Measurements from ENCODE around the gene CELF2.

The CELF2 gene

DNA sequence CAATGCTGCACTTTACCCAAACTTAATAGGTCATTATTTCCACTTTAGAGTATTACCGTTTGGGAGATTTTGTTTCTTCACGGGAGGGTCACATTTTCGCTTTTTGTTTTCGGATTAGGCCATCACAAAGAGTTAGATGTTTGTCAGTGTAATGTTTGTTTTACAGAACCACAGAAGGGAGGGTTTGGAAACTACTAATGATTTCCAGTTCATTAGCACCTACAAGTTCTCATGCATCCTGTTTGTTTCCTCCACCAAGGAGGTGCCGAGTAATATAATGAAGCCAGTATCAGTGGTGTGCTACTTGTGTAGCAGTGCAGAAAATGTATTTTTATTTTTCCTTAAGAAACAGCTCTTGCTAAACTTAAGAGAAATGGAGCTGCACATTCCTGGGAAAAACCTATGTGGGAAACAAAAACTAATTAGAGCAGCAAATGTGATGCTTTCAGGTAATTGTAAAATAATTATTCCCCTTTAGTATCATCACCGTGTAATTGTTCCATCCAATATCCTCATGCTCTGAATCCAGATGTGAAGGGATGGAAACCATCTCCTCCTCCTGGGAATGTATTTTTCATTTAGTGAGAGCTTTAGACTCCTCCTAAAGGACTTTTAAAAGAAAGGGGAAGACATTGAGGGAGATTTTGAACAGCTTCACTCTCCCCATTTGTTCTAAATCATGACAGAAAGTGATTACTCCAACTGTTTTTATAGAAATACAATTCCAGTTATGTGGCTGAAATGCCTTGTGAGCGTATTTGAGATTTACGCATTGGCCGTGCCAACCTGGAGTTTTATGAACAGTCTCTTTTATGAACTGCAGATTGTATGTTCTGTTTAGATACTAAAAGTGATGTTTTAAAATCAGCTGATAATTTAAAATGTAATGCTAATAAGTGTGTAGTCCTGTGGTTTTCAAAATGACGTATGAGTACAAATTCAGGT is 5.6 kb downstream of the CELF2 start:
- no peak for DNase-seq (ENCODE audit: low read depth in 2 of 2)

DNA sequence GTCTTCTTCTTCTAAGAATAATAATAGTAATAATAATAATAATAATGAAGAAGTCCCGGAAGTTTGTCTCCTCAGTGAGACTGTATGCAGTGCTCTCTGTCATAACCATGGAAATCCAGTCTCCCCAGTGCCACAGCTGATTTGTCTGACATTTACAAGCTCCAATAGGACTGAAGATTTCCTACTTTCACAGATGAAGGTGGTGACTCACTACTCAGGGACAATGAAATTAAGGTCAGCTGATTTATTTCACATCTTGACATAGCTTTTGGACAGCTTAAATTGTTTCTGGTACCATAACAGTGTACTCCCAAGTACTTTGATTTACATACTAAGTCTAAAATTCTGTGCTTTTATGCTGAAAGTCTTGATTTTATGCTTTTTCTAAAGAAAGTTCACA is 6.9 kb downstream of the CELF2 start:
- DNase-seq (ENCODE audit: low read depth in 2 of 2) = no peak

DNA sequence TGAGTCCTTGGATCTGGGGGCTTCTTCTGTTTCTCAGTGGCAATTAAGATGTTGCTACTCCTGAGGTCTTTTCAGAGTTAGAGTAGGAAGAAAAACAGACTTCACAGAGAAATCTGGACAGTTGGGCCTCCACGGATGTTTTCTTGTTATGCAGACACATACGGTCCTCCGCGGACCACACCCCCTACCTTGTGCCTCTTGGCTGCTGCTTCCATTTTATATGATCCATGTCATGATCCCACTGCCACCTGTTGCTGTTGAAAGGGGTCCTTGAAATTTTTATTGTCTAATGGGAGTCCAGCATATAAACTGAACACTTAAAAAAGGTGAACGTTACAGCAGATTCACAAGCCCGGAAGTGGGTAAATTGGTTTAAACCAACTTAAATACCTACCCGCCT is 8.3 kb downstream of the CELF2 start:
- DNase-seq (ENCODE audit: low read depth in 2 of 2) = no peak

DNA sequence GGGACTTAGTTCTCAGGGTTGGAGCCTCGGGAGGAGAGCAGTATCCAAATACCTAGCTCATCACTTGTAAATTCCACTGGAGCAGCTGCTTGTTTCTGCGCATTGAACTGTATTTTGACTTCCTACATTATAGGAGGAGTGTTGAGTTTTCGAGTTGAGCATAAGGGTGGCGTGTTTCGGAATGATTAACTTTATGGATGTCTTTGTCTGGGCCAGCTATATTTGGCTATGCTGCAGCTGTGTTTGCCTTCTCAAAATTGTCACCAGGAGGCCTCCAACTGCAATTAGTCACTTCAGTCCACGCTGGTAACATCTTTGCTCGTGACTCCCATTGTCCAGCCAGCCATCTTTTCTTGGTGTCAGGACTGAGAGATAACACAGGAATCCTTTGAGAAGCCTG is 9.1 kb downstream of the CELF2 start:
- DNase-seq (ENCODE audit: low read depth in 2 of 2) = no peak

DNA sequence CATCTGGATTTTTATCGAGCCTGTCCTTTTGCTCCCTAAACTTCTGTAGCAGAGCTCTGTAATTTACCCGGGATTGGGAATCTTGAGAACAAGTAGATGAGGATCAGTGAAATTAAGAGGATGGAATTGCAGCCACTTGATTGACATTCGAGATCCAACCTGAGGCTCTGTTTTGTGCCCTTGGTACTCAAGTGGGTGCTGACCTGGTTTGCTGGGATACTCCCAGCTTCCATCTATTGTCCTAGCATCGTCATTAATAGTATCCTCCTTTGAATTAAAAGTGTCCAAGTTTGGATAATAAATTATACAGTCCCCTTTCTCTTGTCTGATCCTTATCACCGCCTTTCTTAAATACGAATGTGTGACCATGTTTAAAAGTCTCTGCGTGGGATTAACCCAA is 17.1 kb downstream of the CELF2 start:
- no peak for DNase-seq (ENCODE audit: low read depth in 2 of 2)

DNA sequence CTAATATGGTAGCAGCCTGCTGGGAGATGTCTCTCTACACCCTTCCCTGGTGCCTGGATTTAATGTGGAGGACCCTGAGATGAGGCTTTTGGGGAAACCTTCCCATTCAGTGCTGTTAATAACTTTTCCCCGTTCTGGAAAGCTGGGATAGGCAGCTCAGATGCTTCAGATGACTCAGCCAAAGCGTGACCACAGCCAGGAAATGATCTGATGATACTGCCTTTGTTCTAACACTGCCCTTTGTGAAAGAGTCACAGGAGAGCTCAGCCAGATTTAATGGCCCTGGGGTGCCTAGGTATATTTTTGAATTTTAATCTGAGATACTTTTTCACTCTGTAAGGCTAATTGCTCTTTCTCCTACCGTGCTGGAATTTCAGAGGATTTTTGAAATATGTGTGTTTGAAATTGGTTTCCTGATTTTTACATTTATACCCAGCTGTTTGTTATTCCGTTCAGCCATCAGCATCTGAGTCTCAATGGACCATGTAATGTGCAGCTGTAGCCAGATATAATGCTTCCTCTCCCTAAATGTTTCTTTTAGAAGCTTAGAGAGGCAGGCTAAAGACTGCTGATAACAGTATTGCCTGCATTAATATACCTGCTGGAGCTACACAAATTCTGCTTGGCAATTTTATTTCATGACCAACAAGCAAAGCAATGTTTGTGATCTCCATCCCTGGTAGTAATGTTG is 17.8 kb downstream of the CELF2 start:
- DNase-seq (ENCODE audit: low read depth in 2 of 2) = peak; percentile 23 to 34

DNA sequence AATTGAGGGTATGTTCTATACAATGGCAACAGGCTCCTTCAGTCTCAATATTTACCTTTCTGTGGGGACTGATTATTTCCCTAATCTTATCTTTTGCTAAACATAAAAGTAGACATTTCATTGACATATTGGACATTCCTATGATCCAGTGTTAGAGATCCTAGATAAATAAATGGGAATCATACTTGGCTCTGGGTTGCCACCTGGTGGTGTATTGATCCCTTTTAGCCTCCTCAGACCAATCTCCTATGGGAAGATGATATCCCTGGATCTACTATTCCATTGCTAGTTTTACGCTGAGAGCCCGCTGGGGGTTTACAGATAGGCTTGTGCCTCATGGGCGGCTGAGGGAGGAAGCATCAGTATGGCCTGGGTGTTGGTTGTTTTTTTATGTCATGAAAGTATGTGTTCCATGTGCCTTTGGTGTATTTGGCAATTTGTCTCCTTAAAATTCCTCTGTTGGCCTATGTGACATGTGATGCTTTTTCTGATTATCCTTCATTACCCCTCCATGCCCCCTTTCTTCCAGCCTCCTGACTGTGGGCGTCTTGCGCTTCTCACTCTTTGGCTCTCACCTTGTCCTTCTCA is 18.8 kb downstream of the CELF2 start:
- DNase-seq (ENCODE audit: low read depth in 2 of 2) = peak; percentile 24 to 39

DNA sequence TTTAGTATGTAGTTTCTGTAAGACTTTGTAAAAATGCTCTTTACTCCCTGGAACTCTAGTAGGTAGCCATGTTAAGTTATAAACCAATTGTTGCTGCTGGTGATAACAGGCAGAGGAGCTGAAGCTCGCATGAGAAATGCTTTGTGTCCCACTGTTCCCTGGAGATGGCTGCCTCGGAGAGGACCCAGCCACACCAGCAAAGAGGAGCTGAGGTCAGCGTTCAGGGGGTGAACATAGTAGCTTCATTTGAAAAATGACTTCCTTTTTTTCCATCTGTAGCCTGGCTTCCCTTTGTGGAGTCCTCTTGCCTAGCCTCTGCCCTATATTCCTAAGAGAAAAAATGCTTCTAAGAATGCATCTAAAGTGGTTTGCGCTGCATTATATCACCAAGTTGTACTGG is 20.3 kb downstream of the CELF2 start:
- DNase-seq (ENCODE audit: low read depth in 2 of 2) = no peak

DNA sequence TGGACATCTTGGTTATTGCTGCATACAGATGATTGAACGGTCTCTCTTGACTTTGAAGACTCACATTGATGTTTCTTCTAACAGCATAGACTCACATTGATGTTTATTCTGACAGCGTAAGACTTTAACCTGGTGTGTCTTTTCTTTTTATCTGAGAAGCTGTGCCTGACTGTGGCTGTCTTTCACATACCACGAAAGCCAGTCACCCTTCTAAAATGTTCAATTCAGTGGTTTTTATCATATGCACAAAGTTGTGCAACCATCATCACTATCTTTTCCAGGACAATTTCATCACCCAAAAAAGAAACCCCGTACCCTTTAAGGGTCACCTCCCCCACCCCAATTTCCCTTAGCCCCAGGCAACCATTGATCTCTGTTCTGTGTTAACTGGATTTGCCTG is 24.7 kb downstream of the CELF2 start:
- no peak for DNase-seq (ENCODE audit: low read depth in 2 of 2)

DNA sequence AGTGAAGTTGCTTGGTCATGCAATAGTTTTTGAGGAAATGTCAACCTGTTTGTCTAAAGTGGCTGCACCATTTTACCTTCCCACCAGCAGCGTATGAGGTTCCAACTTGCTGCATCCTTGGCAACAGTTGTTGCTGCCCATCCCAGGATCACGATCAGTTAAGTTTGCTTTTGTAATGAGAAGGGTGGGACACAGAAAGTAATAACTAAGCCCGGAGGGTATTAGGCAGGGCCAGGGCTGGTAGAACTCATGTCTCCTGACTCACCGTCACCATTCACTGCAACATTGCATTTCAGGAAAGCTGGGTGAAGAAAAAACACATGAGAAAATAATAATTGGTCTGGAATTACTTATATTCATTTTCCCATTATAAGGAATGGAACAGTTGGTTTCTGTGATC is 25.4 kb downstream of the CELF2 start:
- no peak for DNase-seq (ENCODE audit: low read depth in 2 of 2)

DNA sequence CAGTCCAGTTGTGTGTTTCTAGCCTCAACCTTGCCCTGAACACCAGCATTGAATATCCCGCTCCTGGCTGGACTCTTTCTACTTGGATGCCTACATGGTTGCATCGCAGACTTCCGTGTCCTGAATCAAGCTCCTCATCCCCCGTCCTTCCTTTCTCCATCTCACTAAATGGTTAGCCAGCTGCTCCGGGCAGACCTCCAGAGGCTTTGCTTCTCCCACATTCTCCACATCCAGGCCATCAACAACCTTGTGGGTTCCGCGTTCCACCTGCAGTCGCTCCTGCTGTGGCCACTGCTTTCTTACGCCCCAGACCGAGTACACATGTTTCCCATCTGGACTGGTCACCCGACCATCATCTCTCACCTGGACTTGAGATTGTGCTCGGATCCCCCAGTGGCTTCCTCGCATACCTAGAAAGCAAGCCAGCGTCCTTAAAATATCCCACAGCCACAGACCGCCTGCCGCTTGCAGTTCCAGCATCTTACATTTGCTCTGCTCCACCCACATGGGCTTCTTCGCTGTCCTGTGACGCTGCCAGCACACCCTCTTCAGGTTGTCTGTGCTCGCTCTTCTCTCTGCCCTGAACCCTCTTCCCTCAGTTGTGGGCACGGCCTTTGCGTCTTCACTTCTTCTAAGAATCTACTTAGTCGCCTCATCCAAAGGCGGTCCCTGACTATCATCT is 25.9 kb downstream of the CELF2 start:
- DNase-seq (ENCODE audit: low read depth in 2 of 2) = no peak

DNA sequence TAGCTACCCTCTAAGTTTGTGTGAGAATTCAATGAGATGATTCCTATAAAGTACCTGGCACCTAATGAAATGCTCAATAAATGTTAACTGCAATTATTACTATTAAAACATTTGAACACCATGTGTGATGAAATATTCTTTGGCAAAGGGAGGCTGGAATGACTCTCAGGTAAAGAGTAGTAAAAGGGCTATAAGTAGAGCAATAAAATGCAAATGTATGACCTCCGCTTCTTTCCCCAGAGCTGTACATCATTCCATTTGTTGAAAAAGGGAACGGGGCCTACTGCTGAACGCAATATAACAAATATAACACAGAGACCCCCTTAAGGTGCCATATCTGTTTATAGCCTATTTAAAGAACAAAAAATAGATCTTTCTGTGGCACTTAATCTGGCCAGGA is 27.8 kb downstream of the CELF2 start:
- DNase-seq (ENCODE audit: low read depth in 2 of 2) = no peak

DNA sequence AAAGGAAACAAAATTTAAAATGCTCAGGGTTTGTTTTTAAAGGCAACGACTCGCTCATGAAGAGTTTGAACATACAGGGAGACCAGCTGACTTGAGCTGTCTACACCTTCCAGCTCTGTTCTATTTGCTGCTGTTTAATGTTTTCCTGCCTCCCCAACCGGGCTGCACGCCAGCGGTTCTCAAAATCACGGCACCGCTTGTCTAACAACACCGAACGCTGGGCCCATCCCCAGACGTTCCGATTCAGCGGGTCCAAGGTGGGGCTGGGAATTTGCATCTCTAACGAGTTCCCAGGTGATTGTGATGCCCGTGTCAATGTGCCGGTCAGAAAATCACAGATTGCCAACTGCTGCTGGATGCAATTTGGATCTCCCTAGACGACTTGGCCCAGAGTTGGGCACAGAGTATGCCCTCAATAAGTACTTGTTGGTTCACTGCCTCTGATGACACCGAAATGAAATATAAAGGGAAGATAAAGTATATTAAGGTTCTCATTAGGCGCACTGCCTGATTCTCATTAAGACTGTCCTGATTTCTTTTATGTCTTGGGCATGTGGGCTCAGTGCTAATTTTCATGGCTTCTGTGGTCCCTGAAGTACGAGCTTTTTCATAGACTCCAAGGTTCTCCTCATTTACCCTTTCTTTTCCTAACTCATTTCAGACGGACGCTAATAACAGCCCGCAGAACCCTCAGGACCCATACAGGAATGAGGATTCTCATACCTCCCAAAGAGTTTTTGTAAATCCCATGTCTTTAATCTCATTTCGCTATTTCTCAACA is 28.5 kb downstream of the CELF2 start:
- no peak for DNase-seq (ENCODE audit: low read depth in 2 of 2)

DNA sequence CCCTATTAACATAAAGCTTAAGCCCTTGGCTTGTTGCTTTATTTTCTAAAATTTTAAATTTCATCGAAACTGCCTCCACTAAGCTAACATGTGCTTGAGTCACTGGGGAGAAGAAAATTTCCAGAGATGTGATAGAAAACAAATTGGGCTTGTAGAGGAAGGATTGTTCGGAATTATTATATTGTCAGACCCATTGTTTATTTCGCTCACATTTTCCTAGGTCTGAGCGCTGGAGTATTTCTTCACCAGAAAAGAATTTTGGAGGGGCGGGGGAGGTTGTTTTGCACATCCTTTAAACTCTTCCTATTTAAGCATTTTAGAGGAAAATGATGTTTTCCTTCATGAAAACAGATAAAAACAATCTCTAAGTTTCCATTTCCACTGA is 29.1 kb downstream of the CELF2 start:
- DNase-seq (ENCODE audit: low read depth in 2 of 2) = no peak

DNA sequence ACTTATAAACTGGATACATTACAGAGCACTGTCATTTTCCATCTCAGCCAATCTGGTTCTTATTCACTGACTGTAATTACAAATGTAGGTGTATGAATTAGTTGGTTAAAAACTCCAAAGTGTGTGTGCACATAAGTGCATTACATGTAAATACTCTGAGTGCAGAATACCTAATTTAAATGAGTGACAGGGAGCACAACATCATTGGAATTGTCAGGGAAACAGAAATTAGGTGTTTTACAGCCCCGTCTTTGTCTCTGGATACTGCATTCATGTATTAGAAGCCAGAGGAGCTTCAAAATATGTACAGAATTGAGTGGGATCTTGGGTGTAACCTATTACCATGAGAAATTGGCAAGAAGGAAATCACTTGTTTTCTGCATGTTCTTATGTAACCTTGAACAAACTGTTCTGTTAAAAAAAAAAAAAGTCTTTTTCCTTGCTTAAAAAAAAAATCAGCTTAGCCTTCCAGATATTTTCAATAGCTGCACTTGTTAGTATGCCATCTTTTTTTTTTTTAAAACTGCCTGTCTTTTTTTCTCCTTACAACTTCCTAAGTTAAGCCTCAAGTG is 31.1 kb downstream of the CELF2 start:
- DNase-seq (ENCODE audit: low read depth in 2 of 2) = no peak

DNA sequence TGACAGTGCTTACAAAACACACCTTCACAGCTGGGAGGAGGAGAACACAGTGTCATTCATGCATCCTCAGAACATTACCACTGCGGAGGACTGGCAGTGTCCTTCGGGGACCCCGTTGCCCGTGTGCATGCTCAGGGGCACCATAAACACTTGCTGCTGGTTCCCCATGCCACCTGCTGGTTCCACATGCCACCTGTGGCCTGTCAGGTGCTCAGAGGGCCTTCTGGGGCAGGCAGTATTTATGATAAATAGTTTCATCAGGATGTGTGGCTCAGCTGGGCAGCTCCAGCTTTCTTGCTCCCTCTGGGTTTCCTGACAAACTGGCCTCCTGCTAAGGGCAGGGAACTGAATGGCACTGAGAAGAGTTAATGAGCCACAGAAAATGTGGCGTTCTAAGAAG is 32.1 kb downstream of the CELF2 start:
- no peak for DNase-seq (ENCODE audit: low read depth in 2 of 2)

DNA sequence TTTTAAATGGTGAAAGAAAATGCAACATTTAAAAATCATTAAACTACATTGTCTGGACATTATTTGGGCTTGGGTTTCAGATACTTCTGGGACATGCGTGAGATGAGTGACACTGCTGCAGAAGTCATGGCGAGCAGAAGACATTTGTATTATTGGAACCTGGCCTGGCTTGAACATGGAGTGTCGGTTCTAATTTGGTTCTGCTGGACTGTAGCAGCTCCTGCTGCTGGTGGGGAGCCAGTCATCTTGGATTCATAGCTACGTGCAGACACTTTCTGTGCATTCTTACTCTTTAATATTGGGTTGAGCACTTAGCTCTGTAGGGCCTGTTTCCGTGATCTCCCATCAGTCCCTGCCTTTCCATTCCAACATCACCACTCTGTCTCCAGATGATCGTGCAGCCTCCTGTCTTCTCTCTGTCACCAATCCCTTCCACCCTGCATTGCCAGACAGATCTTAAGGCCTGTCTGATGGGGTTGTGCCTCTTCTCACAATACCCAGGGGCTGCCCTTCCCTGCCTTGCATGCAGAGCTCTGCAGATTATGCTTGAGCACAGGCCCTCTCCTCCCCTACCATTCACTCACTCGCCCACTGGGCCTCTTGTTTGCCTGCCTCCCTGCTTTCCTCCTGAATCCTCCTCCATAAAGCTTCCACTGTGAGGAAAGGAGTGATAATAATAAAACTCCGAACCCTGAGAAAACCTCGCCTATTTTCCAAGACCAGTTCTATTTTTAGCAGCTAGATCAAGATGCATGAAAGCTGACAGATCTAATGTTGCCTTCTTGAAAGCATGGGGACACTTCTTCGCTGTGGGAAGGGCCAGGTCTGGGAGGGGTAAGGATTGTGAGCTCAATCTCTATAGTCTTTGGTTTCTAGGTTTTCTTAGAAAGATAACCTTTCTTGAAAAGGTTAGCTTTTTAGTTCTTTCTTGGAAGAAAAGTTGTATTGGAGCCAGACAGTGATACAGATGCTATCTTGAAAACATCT is 32.9 kb downstream of the CELF2 start:
- DNase-seq (ENCODE audit: low read depth in 2 of 2) = no peak

DNA sequence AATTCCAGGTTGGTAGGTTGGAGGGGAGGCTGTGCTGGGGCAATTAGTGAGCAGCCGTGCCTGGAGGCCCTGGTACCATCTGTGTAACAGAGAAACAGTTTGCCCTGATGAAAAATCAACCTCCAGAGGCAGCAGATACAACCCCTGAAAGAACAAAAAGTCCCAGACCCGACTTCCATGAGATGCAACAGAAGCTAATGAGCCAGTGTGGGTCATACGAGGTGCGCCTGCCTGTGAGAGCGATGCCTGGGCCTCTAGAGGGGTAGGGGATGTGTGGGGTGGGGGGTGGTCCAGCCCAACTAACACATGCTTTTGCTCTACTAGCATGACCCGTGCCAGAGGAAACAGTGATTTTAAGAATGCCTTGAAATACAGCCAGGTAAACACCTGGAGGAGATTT is 39.3 kb downstream of the CELF2 start:
- no peak for DNase-seq (ENCODE audit: low read depth in 2 of 2)

DNA sequence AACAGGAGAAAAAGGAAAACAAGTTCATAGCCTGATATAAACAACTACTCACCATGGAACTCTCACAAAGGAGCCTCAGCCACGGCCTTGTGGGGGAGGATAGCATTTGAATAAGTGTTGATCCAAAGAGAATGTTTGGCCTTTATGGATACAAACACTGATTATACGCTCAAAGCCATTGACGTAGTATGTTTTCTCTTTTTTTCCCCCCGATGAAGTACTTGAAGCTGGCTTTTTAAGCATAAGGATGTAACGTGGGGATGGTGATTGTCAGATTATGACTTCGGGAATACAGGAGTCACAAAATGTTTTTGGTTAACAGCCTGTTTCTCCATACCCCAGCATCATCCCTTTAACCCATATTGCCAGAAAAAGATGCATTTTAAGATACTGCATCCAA is 39.8 kb downstream of the CELF2 start:
- DNase-seq (ENCODE audit: low read depth in 2 of 2) = no peak

DNA sequence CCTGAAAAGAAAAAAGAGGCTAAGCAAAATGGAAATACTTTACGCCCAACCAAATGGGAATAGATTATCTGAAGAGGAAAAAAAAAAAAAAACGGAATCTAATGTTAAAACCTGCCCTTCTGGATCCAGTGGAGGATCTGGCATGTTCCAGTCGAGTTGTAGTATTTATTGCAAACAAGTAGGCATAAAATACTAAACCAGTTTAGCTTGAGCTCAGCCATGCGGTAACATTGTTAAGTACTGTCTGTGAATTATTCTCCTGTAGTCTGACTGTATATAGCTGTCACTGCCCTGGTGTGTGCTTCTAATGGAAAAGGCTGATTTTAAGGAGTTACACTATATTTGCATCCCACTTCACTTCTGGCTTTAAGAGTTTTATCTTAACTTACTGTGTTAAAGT is 40.3 kb downstream of the CELF2 start:
- DNase-seq (ENCODE audit: low read depth in 2 of 2) = no peak
